ENCODE measurements around the gene KCNT2.
"Not testable (repeated sequence)": the region's sequence is repeated elsewhere in the genome, so short reads cannot be mapped to it uniquely, and the experiment has no call there.

KCNT2 gene

GRCh38 chr1:196510451-196510850 is 97.8 kb downstream of the KCNT2 start:
- no peak for DNase-seq

DNA sequence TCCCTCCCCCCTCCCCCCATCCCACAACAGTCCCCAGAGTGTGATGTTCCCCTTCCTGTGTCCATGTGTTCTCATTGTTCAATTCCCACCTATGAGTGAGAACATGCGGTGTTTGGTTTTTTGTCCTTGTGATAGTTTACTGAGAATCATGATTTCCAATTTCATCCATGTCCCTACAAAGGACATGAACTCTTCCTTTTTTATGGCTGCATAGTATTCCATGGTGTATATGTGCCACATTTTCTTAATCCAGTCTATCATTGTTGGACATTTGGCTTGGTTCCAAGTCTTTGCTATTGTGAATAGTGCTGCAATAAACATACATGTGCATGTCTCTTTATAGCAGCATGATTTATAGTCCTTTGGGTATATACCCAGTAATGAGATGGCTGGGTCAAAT is 104.0 kb downstream of the KCNT2 start:
- DNase-seq: not testable (repeated sequence)

- DNase-seq: no peak
Measured at GRCh38 chr1:196502437-196502836, 105.8 kb downstream of the KCNT2 start.

GRCh38 chr1:196501760-196502428 is 106.3 kb downstream of the KCNT2 start:
- DNase-seq: no peak

- no peak for DNase-seq
Measured at GRCh38 chr1:196497817-196498216, 110.4 kb downstream of the KCNT2 start.

DNA sequence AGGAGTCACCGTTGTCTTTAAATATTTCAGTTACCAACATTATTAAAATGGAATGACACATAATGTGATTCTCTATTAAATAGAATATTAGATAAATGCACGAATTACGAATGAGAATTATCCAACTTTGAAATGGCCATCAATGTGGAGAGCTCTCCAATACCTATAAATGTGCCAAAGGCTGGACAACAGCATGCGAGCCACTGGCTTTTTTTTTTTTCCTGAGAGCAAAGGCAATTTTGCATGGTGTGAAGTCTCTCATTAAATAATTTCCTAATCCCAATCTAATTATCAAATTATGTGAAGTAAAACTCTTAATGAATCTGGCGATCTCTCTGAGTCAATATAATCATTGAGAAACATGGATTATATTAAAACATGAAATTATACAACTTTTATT is 113.5 kb downstream of the KCNT2 start:
- no peak for DNase-seq

GRCh38 chr1:196493881-196494280 is 114.4 kb downstream of the KCNT2 start:
- DNase-seq: no peak

- DNase-seq: no peak
Measured at GRCh38 chr1:196488579-196488978, 119.7 kb downstream of the KCNT2 start.

- DNase-seq: no peak
Measured at GRCh38 chr1:196486346-196486745, 121.9 kb downstream of the KCNT2 start.

GRCh38 chr1:196481616-196482015 is 126.6 kb downstream of the KCNT2 start:
- DNase-seq: no peak

DNA sequence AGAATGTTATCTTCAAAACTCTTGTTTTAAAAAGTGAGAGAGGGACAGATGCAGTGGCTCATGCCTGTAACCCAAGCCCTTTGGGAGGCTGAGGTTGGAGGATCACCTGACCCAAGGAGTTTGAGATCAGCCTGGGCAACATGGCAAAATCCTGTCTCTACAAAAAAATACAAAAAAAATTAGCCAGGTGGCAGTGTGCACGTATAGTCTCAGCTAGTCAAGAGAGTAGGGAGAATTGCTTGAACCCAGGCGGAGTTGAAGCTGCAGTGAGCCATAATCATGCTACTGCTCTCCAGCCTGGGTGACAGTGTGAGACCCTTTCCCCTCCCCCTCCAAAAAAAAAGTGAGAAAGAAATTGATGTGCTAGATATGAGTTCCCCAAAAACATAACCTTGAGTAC is 131.0 kb downstream of the KCNT2 start:
- no peak for DNase-seq

DNA sequence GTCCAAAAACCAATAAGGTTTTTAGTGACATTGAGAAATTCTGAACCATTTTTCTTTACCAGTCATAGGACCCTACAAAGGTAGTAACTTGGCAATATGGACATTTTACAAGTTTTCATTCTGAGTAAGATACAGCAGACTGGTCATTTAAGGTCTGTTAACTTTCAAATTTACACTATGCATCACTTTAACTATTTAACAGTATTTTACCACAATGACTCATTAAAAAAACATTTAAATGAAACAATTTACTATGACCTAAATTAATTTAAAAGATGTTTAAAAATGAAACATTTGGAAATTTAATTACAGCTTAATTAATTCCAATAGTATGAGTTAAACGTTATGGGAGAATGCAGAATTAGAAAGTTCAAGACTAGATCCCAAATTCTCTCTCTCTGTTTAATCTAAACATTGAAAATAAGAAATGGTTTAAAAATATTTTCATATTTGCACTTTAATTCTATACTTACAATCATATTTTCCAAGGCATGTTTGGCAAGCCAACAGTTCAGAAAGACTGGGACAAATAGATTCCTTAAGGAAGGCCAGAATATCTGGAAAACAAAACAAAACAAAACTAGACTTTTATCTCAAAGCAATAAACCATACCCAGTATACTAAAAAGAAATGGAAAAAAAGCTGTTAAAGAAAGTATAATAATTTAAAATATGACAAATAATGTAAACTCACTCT is 140.9 kb downstream of the KCNT2 start:
- no peak for DNase-seq

DNA sequence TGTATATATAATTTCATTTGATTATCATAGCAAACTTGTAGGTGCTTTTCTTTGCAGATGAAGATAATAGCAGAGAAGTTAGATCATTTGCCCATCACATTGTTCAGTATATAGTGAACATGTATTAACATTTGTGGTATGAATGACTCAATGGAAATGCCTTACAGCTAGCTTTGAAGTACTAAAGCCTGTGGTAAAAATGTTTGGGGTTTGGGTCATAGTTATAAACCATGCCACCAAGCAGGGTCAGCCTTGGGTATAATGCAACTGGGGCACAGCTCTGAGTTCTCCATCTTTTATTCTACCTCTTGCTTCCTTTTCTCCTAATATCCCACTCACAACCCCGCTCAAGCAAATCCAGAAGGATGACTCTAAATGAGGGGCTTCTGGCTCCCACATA is 141.6 kb downstream of the KCNT2 start:
- DNase-seq: no peak

- DNase-seq: no peak
Measured at GRCh38 chr1:196466166-196466565, 142.1 kb downstream of the KCNT2 start.

GRCh38 chr1:196464480-196464941 is 143.7 kb downstream of the KCNT2 start:
- DNase-seq: no peak

GRCh38 chr1:196462086-196462485 is 146.2 kb downstream of the KCNT2 start:
- no peak for DNase-seq

- no peak for DNase-seq
Measured at GRCh38 chr1:196461521-196461920, 146.7 kb downstream of the KCNT2 start.

DNA sequence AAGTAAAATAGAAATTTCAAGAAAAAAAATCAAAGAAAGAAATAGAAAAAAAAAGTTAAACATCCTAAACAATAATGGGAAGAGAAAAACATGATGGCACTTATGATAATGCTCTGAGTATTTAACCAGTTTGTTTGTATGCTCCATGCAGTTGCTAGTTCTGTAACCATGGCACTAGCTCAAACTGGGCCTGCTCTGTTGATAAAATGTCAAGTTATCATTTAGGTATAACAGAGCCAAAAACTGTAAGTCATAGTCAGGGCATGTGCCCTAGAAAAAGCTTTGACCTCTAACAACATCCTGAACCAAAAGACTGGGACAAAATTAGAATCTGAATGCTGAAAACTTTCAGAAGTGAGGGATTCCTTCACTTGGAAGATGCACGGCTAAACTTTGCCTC is 148.9 kb downstream of the KCNT2 start:
- DNase-seq: no peak

DNA sequence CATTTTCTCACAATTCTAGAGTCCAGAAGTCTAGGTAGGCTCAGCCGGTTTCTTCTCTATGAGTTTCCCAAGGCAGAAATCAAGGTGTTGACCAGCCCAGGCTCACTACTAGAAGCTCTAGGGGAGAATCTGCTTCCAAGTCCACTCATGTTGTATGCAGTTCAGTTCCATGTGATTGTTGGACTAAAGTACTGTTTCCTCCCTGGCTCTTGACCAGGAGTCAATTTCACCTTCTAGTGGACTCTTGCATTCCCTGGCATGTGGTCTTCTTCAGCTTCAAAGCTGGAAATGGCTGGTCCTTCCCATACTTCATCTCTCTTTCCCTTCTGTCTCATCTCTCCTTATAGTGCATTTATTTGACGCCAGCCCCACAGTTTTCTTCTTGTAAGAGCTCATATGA is 153.4 kb downstream of the KCNT2 start:
- no peak for DNase-seq

DNA sequence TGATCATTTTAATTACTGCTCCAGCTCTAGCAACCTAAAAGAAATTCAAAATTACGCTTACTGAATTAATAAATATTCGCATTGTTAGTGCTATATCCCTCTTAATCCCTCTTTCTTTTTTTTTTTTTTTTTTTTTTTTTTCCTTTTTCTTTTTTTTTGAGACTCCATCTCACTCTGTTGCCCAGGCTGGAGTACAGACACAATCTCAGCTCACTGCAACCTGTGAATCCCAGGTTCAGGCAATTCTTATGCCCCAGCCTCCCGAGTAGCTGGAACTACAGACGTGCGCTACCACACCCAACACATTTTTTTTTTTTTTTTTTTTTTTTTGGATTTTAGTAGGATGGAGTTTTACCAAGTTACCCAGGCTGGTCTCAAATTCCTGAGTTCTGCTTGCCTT is 157.1 kb downstream of the KCNT2 start:
- no peak for DNase-seq

DNA sequence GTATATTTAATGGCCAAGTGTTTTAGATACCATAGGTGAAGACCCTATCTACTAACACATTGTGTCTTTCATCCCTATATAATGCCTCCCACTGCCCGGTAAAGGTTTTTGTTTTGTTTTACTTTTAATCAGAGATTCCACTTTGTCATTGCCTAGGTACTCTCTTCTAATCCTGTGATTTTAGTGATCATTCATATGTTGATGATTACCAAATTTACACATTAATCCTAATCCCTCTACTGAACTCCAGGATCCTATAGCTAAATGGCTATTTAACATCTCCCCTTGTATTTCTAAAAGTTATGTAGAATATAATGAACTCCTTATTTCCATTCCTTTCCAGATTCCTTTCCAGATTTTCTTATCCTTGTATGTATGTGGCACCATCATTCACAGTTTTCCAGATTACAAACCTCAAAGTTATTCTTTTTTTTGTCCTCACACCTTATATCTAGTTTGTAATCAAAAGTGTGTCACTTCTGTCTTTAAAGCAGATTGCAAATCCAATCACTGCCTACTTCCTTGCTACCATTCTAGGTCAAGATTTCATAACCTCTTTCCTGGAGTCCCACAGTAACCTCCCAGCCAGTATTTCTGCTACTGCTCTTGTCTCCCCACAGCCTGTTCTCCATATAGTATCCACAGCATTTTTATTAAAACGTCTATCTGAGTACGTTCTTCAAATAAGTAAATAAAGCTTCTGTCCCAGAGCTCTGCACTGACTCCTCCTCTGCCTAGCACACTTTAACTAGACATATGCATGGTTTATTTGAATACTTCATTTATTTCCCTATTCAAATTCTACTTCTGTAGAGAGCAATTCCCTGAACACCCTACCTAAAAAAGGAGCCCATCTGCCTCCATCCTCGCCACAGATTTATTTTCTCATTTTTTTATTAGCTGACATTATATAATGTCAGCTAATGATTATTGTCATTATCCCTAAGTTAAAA is 157.8 kb downstream of the KCNT2 start:
- DNase-seq: no peak

DNA sequence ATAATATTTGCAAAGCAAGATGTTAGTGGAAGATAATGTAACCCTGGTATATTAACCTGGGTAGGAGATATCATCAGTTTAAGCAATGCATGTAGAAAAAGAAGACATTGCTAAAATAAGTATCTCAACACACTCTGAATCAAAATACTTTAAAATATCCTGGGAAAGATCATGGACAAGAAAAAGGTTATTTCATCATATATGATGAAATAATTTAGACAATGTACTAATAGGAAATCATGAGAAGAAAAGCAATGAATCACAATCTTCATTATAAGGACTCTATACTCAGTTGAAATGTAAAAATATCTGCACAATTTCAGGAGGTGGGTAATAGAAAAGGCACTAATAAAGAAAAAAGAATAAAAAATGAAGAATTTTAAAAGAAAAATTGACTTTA is 158.8 kb downstream of the KCNT2 start:
- no peak for DNase-seq

GRCh38 chr1:196445775-196446174 is 162.5 kb downstream of the KCNT2 start:
- DNase-seq: no peak

GRCh38 chr1:196444634-196445033 is 163.6 kb downstream of the KCNT2 start:
- DNase-seq: no peak

Data from SHP77 treated with DMSO at 0.1 percent for 48 hours (cell line).